Measurements from ENCODE around the gene F10. TPM values are rescaled to one million over a fixed set of nuclear protein-coding genes. Genes with fewer than 3 reads are reported as not detected.

F10 gene
- total and polyA plus RNA-seq, 10 donors, result 1.6 to 6.4 (median 2.9) TPM

DNA sequence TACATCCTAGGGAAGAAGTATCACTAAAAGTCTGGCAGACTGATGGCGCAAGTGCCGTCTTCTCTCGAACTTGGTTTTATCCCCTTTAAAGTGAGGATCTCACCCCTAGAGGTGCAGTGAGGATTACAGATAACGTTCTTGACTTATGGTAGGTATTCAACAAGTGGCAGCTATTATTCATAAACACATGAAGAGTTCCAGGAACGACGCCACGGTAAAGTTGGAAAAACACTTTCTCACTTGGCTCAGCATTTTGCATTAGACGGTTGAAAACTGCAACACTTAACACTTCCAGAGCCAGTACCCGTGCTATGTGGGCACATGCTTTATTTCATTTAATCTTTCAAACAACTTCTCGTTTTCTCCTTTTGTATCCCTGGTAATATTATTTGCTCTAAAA, 44.6 kb downstream of the F10 start:
- Histone ChIP-seq H3K27ac (no peak overlapping the region), H3K4me3 (no peak overlapping the region), H3K27me3 (replicated peaks in 1 of 7) (peaks cover 0 to 10% (median 3%) of the 10 kb centered on the region in 7 donors), H3K36me3 (peaks cover 0 to 23% (median 4%) of the 10 kb centered on the region in 6 donors), H3K4me1 (peaks cover 0 to 26% (median 6%) of the 10 kb centered on the region in 6 donors), H3K9me3 (peaks cover 0 to 11% (median 0%) of the 10 kb centered on the region in 8 donors)
- TF ChIP-seq POLR2A (IDR thresholded peaks at IDR 0.05), result no peak
- no peak for TF ChIP-seq POLR2AphosphoS5 (IDR thresholded peaks at IDR 0.05)
- TF ChIP-seq, protein P1, sequence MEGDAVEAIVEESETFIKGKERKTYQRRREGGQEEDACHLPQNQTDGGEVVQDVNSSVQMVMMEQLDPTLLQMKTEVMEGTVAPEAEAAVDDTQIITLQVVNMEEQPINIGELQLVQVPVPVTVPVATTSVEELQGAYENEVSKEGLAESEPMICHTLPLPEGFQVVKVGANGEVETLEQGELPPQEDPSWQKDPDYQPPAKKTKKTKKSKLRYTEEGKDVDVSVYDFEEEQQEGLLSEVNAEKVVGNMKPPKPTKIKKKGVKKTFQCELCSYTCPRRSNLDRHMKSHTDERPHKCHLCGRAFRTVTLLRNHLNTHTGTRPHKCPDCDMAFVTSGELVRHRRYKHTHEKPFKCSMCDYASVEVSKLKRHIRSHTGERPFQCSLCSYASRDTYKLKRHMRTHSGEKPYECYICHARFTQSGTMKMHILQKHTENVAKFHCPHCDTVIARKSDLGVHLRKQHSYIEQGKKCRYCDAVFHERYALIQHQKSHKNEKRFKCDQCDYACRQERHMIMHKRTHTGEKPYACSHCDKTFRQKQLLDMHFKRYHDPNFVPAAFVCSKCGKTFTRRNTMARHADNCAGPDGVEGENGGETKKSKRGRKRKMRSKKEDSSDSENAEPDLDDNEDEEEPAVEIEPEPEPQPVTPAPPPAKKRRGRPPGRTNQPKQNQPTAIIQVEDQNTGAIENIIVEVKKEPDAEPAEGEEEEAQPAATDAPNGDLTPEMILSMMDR (IDR thresholded peaks at IDR 0.05 in 8 of 11, conservative IDR thresholded peaks at IDR 0.05 in 3 of 11), result no peak
- DNase-seq, result no peak
- intact Hi-C loops (cut with DNase I; ENCODE audit: low total_unique reads), result no loop called here
- WGBS, 5 donors, result 82 to 90% (median 86%) methylated on average over 10 of the region's 10 CpGs

DNA sequence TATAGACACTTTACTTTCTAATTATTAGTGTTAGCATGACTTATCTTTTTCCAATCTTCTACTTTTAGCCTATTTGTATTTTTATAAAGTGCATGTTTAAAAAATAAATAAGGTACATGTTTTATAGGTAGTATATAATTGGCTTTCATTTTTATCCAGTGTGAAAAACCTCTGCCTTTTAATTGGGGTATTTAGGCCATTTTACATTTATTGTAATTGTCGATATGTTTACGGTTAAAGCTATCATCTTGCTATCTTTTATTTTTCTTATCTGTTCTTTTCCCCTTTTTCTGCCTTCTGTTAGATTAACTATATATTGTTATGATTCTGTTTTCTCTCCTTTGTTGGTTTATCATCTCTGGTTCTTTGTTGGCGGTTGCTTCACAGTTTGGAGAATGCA, 45.0 kb downstream of the F10 start:
- no peak overlapping the region for H3K4me3 ChIP-seq
- intact Hi-C loops (cut with DNase I; ENCODE audit: low total_unique reads), result no loop called here
- WGBS, 5 donors, result 95 to 99% (median 96%) methylated on average over 3 of the region's 3 CpGs
- no peak for DNase-seq
- H3K27ac ChIP-seq, result no peak overlapping the region
- H3K4me1 ChIP-seq, result peaks cover 0 to 28% (median 6%) of the 10 kb centered on the region in 6 donors
- TF ChIP-seq POLR2A (IDR thresholded peaks at IDR 0.05), result no peak
- H3K27me3 ChIP-seq (replicated peaks in 1 of 7), result peaks cover 0 to 9% (median 3%) of the 10 kb centered on the region in 7 donors
- H3K9me3 ChIP-seq, result peaks cover 0 to 11% (median 0%) of the 10 kb centered on the region in 8 donors
- H3K36me3 ChIP-seq, result peaks cover 0 to 27% (median 5%) of the 10 kb centered on the region in 6 donors

DNA sequence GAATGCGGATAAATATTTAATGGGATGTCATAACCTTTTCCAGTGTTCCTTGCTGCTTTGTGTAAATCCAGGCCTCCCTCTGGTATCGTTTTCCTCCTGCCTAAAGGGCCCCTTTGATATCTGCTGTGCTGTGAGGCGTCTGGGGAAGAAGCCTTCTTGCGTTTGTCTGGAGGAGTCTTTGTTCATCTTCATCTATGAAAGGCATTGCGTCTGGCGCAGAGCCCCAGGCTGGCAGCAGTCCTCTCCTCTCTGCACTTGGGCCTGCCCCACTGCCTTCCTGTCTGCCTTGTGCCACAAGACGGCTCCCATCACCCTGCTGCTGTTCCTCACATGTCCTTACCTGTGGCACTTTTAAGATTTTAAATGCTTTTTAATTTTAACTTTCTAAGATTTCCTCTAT, 45.6 kb downstream of the F10 start:
- peaks cover 0 to 28% (median 6%) of the 10 kb centered on the region in 6 donors for H3K4me1 ChIP-seq
- H3K4me3 ChIP-seq, result no peak overlapping the region
- WGBS, 5 donors, result 91 to 98% (median 92%) methylated on average over 7 of the region's 7 CpGs
- peaks cover 0 to 3% (median under 1%) of the 10 kb centered on the region in 7 donors for H3K27me3 ChIP-seq (replicated peaks in 1 of 7)
- no peak for DNase-seq
- intact Hi-C loops (cut with DNase I; ENCODE audit: low total_unique reads), result no loop called here
- H3K27ac ChIP-seq, result no peak overlapping the region
- TF ChIP-seq, protein P1 (IDR thresholded peaks at IDR 0.05 in 8 of 11, conservative IDR thresholded peaks at IDR 0.05 in 3 of 11), result no peak
- TF ChIP-seq POLR2AphosphoS5 (IDR thresholded peaks at IDR 0.05), result no peak
- TF ChIP-seq POLR2A (IDR thresholded peaks at IDR 0.05), result no peak
- H3K9me3 ChIP-seq, result peaks cover 0 to 11% (median 0%) of the 10 kb centered on the region in 8 donors
- H3K36me3 ChIP-seq, result peaks cover 0 to 32% (median 7%) of the 10 kb centered on the region in 6 donors

DNA sequence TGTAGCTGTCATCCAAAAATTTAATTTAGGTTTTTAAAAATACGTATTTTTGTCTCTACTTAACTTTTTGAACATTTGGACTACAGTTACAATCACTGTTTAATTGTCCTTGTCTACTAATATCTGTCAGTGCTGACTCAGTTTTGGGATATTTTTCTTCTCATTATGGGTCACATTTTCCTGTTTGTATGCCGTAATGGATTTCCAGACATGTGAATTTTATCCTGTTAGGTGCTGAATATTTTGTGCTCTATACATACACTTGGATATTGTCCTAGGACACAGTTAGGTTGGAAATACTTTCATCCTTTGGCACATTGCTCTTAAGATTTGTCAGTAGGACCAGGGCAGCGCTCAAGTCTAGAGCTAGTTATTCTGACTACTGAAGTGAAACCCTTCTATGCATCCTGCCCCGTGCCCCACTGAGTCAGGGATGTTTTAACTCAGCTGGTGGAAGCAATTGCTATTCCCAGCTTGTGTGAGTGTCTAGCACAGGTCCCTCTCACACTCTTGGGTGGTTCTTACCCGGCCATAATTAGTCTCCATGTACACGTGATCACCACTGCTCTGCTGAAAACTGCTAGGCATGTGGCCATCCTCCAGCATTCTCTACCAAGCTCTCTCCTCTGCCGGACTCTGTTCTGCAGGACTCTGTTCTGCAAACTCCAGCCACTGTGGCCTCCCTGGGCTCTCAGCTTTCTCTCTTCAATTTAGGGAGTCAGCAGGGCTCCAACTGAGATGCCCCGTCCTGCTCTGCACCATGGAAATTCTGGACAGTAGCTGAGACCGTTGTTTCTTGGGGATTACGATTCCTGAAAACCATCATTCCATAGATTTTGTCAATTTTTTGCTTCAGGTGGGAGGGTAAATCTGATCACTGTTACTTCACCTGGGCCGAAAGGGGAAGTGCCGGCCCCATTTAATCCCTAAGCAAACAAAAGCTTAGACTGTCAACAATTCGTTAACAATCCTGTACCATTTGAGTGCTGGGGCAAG, 47.0 kb downstream of the F10 start:
- DNase-seq, result no peak
- Histone ChIP-seq H3K4me3 (no peak overlapping the region), H3K27me3 (replicated peaks in 1 of 7) (no peaks in the 10 kb centered on the region), H3K27ac (peak overlapping the region in 2 of 8 donors; percentile 74 to 77), H3K4me1 (peaks cover 0 to 28% (median 6%) of the 10 kb centered on the region in 6 donors), H3K36me3 (peaks cover 0 to 39% (median 7%) of the 10 kb centered on the region in 6 donors), H3K9me3 (peaks cover 0 to 11% (median 0%) of the 10 kb centered on the region in 8 donors)
- WGBS, 5 donors, result 92 to 96% (median 95%) methylated on average over 13 of the region's 13 CpGs
- intact Hi-C loops (cut with DNase I; ENCODE audit: low total_unique reads), result no loop called here
- TF ChIP-seq, protein P1 (IDR thresholded peaks at IDR 0.05 in 8 of 11, conservative IDR thresholded peaks at IDR 0.05 in 3 of 11), result no peak
- no peak for TF ChIP-seq POLR2A (IDR thresholded peaks at IDR 0.05)
- TF ChIP-seq POLR2AphosphoS5 (IDR thresholded peaks at IDR 0.05), result no peak
